NB4 (cell line): ENCODE data around the gene PMPCA.

ENCODE experiments used
- DNase-seq: peaks from one replicate; pipeline ENCODE4 v3.0.0; 2010; ENCODE audit warnings: low read depth
- H3K4me3 ChIP-seq: one replicate; pipeline ENCODE4 v1.5.1; 2011; ENCODE audit warnings: mild to moderate bottlenecking, low read depth, low read length, moderate library complexity
- MAX ChIP-seq: IDR thresholded peaks from 2 replicates; pipeline ENCODE4 v1.6.1; 2011; ENCODE audit warnings: low read depth, low read length
- MYC ChIP-seq: IDR thresholded peaks from 2 replicates; pipeline ENCODE4 v1.6.1; 2011; ENCODE audit warnings: low read depth, low read length
- POLR2A ChIP-seq: IDR thresholded peaks from 2 replicates; pipeline ENCODE4 v1.6.1; 2011; ENCODE audit warnings: mild to moderate bottlenecking; ENCODE audit not compliant: insufficient read length; ENCODE audit errors: extremely low read depth
- TF ChIP-seq, protein P1 (sequence below): IDR thresholded peaks from one replicate; pipeline ENCODE4 v1.5.1; 2012; ENCODE audit warnings: low read depth, low read length

The PMPCA gene

DNA sequence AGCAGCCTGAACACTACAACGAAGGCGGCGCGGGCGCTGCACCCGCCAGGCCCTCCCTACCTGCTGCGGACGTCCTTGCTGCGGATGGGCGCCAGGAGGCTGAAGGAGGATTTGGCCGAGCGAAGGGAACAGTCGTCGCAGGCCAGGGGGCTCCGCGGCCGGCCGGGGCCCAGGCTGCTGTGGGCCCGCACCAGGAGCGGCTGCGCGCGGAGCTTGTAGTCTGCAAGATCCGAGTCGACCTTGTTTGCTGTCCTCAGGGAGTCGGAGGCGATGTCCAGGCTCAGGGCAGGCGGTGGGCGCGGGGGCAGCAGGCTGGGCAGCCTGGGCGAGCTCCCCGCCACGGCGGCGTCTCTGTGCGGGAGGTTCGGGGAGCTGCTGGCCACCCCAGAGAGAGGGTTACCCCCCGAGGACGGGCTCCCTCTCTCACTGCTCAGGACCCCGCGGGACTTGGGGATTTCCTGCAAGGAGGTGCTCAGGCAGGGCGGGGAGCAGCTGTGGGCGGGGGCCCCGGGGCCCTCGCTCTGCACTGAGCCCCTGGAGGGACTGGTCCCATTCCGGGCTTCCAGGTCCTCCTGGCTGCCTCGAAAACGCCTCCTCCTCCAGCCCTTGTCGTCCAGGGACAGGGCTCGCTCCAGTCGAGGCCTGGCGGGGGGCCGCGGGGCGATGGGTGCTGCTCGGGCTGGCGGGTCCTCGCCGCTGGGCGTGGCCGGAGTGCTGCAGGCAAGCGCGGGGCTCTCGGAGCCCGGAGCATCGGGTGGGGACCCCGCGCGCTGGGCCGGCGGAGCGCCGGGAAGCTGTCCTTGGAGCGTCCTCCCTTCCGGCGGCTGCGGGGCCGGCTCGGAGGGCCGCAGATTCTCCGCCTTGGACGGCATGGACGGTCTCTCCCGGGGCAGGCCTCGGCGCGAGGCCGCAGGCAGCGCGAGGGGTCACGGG lies 28.4 kb downstream of the PMPCA start:
- H3K4me3 ChIP-seq: peak overlapping the region; percentile 56
- peak; percentile 66 for DNase-seq
- TF ChIP-seq, protein P1, sequence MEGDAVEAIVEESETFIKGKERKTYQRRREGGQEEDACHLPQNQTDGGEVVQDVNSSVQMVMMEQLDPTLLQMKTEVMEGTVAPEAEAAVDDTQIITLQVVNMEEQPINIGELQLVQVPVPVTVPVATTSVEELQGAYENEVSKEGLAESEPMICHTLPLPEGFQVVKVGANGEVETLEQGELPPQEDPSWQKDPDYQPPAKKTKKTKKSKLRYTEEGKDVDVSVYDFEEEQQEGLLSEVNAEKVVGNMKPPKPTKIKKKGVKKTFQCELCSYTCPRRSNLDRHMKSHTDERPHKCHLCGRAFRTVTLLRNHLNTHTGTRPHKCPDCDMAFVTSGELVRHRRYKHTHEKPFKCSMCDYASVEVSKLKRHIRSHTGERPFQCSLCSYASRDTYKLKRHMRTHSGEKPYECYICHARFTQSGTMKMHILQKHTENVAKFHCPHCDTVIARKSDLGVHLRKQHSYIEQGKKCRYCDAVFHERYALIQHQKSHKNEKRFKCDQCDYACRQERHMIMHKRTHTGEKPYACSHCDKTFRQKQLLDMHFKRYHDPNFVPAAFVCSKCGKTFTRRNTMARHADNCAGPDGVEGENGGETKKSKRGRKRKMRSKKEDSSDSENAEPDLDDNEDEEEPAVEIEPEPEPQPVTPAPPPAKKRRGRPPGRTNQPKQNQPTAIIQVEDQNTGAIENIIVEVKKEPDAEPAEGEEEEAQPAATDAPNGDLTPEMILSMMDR: no peak

- peak; percentile 75 for DNase-seq
- TF ChIP-seq, protein P1: peak; percentile 48
- TF ChIP-seq MYC (no peak; the same call in 1 of the 2 replicates), MAX (no peak), POLR2A (peak; percentile 42)
- peak within 1 kb of the TSS; percentile 56 for H3K4me3 ChIP-seq
Measured at GRCh38 chr9:136439481-136440408, 29.3 kb downstream of the PMPCA start, which contains the start of gene INPP5E. Gene INPP5E (minus strand): TSS chr9:136439845. CDS start chr9:136439419, 426 bp downstream.

- no peak overlapping the region for H3K4me3 ChIP-seq
- no peak for DNase-seq
- TF ChIP-seq MYC (no peak), MAX (no peak), POLR2A (no peak)
- TF ChIP-seq, protein P1: no peak
Measured at GRCh38 chr9:136441191-136441680, 30.8 kb downstream of the PMPCA start.

DNA sequence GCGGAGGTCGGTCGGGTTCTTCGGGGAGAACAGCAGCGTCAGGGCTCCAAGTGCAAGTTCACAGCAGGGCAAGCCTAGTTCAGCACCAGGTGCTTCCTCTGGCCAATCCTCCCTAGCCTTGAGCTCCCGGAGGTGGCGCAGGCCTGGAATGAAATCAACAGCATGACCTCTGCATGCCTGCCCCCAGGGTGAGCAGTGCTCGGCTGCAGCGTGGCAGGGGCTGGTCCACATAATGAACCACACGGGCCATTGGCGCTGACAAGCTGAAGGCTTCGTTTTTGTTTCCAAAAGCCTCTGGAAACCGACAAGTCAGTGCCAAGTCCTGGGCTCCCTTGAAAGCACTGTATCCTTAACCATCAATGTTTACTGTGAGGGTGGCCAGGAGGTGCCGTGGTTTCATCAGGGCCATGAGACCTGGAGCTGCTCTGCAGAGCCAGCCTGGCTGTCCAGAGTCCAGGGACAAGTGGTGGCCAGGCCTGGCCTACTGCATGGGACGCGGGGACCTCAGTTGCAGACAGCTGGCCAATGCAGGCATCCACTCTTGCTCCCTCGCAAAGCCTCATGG lies 31.3 kb downstream of the PMPCA start:
- DNase-seq: no peak
- no peak overlapping the region for H3K4me3 ChIP-seq
- no peak for TF ChIP-seq MAX
- no peak for TF ChIP-seq POLR2A
- TF ChIP-seq, protein P1: no peak
- no peak for TF ChIP-seq MYC

DNA sequence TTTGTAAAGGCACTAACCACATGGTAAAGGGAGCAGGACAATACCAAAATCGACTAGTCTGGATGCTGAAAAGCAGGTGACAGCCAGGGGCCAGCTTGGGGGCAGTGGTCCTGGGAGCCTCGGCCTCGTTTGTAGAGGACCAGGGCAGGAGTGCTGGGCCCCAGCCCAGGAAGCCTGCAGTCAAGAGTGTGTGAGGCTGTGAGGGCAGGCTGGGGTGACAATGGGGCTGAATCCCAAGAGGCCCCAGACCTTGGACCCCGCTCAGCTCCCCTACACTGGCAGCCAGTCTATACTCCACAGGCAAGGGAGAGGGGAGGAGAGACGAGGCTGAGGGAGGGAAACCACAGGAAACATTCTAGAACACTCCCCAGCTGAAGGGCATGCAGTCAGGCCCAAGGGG lies 31.8 kb downstream of the PMPCA start:
- H3K4me3 ChIP-seq: no peak overlapping the region
- no peak for TF ChIP-seq MAX
- TF ChIP-seq, protein P1: no peak
- no peak for TF ChIP-seq POLR2A
- no peak for TF ChIP-seq MYC
- DNase-seq: no peak
